PC-9 (cell line): ENCODE results near the gene DEUP1.
"Not testable (repeated sequence)": the region's sequence is repeated elsewhere in the genome, so short reads cannot be mapped to it uniquely, and the experiment has no call there.

Experiments used
- EZH2 ChIP-seq: fragments of 200-600 bp; sonication (generic); IDR thresholded peaks from 2 replicates; pipeline ENCODE4 v1.8.0; 2017; ENCODE audit warnings: antibody characterized with exemption, low read depth
- TF ChIP-seq, protein P1 (sequence below): fragments of 200-600 bp; sonication (generic); conservative IDR thresholded peaks from 2 replicates; pipeline ENCODE4 v1.6.1; 2017; ENCODE audit warnings: mixed run types, antibody characterized with exemption, mild to moderate bottlenecking, moderate library complexity

DNA sequence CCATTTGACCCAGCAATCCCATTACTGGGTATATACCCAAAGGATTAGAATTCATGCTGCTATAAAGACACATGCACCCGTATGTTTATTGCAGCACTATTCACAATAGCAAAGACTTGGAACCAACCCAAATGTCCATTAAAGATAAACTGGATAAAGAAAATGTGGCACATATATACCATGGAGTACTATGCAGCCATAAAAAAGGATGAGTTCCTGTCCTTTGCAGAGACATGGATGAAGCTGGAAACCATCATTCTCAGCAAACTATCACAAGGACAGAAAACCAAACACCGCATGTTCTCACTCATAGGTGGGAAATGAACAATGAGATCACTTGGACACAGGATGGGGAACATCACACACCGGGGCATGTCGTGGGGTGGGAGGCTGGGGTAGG lies 133.1 kb downstream of the DEUP1 start:
- TF ChIP-seq, protein P1, sequence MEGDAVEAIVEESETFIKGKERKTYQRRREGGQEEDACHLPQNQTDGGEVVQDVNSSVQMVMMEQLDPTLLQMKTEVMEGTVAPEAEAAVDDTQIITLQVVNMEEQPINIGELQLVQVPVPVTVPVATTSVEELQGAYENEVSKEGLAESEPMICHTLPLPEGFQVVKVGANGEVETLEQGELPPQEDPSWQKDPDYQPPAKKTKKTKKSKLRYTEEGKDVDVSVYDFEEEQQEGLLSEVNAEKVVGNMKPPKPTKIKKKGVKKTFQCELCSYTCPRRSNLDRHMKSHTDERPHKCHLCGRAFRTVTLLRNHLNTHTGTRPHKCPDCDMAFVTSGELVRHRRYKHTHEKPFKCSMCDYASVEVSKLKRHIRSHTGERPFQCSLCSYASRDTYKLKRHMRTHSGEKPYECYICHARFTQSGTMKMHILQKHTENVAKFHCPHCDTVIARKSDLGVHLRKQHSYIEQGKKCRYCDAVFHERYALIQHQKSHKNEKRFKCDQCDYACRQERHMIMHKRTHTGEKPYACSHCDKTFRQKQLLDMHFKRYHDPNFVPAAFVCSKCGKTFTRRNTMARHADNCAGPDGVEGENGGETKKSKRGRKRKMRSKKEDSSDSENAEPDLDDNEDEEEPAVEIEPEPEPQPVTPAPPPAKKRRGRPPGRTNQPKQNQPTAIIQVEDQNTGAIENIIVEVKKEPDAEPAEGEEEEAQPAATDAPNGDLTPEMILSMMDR: not testable (repeated sequence)
- TF ChIP-seq EZH2: not testable (repeated sequence)
